ENCODE measurements around the gene MRC2.

DNA sequence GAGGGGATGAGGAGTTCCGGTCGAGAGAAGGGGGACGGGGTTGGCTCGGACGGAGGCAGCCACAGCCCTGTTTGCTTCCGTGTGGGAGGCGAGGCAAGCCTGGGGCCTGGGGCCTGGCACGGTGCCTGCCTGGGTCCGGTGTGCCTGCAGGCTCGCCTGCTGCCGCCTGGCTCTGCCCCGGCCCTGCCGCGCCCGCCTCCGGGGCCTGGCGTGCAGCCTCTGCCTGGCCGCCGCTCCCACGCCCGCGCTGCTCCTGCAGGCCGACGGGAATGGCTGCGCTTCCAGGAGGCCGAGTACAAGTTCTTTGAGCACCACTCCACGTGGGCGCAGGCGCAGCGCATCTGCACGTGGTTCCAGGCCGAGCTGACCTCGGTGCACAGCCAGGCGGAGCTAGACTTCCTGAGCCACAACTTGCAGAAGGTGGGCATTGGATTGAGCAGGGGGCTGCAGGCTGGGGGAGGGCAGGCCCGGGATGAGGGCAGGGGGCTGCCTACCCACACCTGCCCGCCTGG, 53.1 kb downstream of the MRC2 start:
- TF ChIP-seq, protein P1, sequence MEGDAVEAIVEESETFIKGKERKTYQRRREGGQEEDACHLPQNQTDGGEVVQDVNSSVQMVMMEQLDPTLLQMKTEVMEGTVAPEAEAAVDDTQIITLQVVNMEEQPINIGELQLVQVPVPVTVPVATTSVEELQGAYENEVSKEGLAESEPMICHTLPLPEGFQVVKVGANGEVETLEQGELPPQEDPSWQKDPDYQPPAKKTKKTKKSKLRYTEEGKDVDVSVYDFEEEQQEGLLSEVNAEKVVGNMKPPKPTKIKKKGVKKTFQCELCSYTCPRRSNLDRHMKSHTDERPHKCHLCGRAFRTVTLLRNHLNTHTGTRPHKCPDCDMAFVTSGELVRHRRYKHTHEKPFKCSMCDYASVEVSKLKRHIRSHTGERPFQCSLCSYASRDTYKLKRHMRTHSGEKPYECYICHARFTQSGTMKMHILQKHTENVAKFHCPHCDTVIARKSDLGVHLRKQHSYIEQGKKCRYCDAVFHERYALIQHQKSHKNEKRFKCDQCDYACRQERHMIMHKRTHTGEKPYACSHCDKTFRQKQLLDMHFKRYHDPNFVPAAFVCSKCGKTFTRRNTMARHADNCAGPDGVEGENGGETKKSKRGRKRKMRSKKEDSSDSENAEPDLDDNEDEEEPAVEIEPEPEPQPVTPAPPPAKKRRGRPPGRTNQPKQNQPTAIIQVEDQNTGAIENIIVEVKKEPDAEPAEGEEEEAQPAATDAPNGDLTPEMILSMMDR (IDR thresholded peaks at IDR 0.05), result no peak
- no peak for TF ChIP-seq POLR2A (IDR thresholded peaks at IDR 0.05)
